CD8-positive, alpha-beta memory T cell (primary cell): ENCODE results near the gene OARD1. TPM values are rescaled to one million over a fixed set of nuclear protein-coding genes. Genes with fewer than 3 reads are reported as not detected.

ENCODE experiments used
- CTCF ChIA-PET: fragments of 350-600 bp; sonication (Branson Sonifier 250); formaldehyde crosslinking; loops from one replicate; lab custom pipeline; 2021; ENCODE audit warnings: antibody characterized with exemption; lab: Charles Lee
- POLR2A ChIA-PET: fragments of 350-600 bp; sonication (Branson Sonifier 250); formaldehyde crosslinking; loops from one replicate; lab custom pipeline; 2021; ENCODE audit warnings: antibody characterized with exemption; lab: Charles Lee
- DNase-seq, 5 donors: peaks; one replicate each; pipeline versions ENCODE4 v3.0.0 to v3.0.0-alpha.2; 2020 to 2022; ENCODE audit warnings: mixed read lengths in 1 of 5
- H3K27ac ChIP-seq: one replicate; pipeline ENCODE4 v1.7.0; 2013; ENCODE audit warnings: low read depth, mild to moderate bottlenecking, low read length, moderate library complexity
- H3K27me3 ChIP-seq: 2 replicates; pipeline ENCODE4 v1.7.0; 2013; ENCODE audit warnings: low read length, mild to moderate bottlenecking; ENCODE audit not compliant: insufficient read depth, poor library complexity, severe bottlenecking
- H3K36me3 ChIP-seq: 2 replicates; pipeline ENCODE4 v1.7.0; 2013; ENCODE audit warnings: mild to moderate bottlenecking, low read length, moderate library complexity; ENCODE audit not compliant: insufficient read depth
- H3K4me1 ChIP-seq: 2 replicates; pipeline ENCODE4 v1.7.0; 2013; ENCODE audit warnings: mild to moderate bottlenecking, low read length, moderate library complexity; ENCODE audit not compliant: insufficient read depth
- H3K4me3 ChIP-seq: 2 replicates; pipeline ENCODE4 v1.7.0; 2013; ENCODE audit warnings: mild to moderate bottlenecking, low read length
- H3K9me3 ChIP-seq: 2 replicates; pipeline ENCODE4 v1.7.0; 2013; ENCODE audit warnings: mild to moderate bottlenecking, low read length
- H3K27ac Mint-ChIP-seq, 8 donors: one replicate each; pipeline ENCODE4 v1.8.0; 2020 to 2021; ENCODE audit warnings: mixed read lengths in 8 of 8, mild to moderate bottlenecking in 6 of 8, inconsistent platforms in 3 of 8, moderate library complexity in 3 of 8
- H3K27me3 Mint-ChIP-seq, 2 donors: one replicate each; pipeline ENCODE4 v1.8.0; 2020 to 2021; ENCODE audit warnings: mixed read lengths in 2 of 2, mild to moderate bottlenecking in 1 of 2, moderate library complexity in 1 of 2
- H3K36me3 Mint-ChIP-seq, 3 donors: one replicate each; pipeline ENCODE4 v1.8.0; 2020 to 2021; ENCODE audit warnings: mixed read lengths in 3 of 3, inconsistent platforms in 1 of 3, mild to moderate bottlenecking in 1 of 3
- H3K4me1 Mint-ChIP-seq, 3 donors: one replicate each; pipeline ENCODE4 v1.8.0; 2020 to 2021; ENCODE audit warnings: mixed read lengths in 3 of 3, inconsistent platforms in 1 of 3, mild to moderate bottlenecking in 1 of 3
- H3K4me3 Mint-ChIP-seq, 7 donors: one replicate each; pipeline ENCODE4 v1.8.0; 2020 to 2021; ENCODE audit warnings: mixed read lengths in 7 of 7, mild to moderate bottlenecking in 6 of 7, moderate library complexity in 4 of 7, inconsistent platforms in 2 of 7
- H3K9me3 Mint-ChIP-seq, 5 donors: one replicate each; pipeline ENCODE4 v1.8.0; 2020 to 2022; ENCODE audit warnings: mixed read lengths in 5 of 5, mild to moderate bottlenecking in 3 of 5, moderate library complexity in 2 of 5, inconsistent platforms in 1 of 5
- polyA plus RNA-seq: library from polyadenylated mRNA; unstranded; fragments of 300-500 nt; fragmentation: Illumina TruSeq; gene quantifications from one replicate; pipeline ENCODE4 v1.2.3, GENCODE V29; 2021
- total RNA-seq, 2 experiments: library from RNA; stranded (reverse); gene quantifications; one replicate each; pipeline ENCODE4 v1.2.3, GENCODE V29; 2021

Gene OARD1
- total and polyA plus RNA-seq, 3 experiments from 2014 or later, result 41.9 to 51.1 (median 42.9) TPM

DNA sequence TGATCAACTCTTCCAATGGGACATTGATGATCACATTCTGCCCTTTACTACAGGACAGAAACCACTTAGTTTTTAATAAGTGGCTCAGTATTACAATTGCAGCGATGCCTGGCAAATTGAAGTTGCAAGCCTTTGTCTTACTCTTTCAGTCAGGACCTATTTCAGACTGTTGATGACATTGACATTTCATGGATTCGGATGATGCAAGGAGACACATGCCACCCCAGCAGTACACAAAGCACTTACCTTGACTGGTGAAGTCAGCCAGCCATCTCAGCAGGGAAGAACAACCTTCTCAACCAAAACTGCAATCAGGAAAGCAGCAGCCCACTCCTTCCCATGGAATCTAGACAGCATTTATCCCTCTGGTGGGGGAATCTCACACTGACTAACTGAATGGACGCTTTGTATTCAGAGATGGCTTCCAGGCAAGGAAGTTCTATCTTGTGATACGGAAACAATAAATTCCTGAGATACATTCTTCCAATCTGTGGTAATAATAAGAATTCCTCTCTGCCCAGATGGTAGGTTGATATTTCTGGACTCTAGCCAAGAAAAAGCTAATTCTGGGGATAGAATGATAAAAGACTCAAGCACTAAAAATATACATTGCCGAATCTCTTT, 25.4 kb upstream of the OARD1 start:
- ChIA-PET CTCF (interaction anchor here (0.6 kb wide), 1 partner anchor 36 kb away, joined by 4 read pairs; no protein-coding TSS in a partner anchor), POLR2A (no interaction called here)
- H3K27me3 Mint-ChIP-seq, result no peaks in the 10 kb centered on the region
- H3K27ac Mint-ChIP-seq, result no peak overlapping the region
- no peak overlapping the region for H3K4me3 Mint-ChIP-seq
- Histone ChIP-seq H3K4me1 (no peaks in the 10 kb centered on the region), H3K27me3 (no peaks in the 10 kb centered on the region), H3K4me3 (no peak overlapping the region), H3K27ac (no peak overlapping the region), H3K9me3 (no peaks in the 10 kb centered on the region), H3K36me3 (peaks cover 69% of the 10 kb centered on the region)
- peaks cover 15 to 89% (median 33%) of the 10 kb centered on the region in 3 donors for H3K36me3 Mint-ChIP-seq
- H3K9me3 Mint-ChIP-seq, result no peaks in the 10 kb centered on the region
- no peak for DNase-seq
- H3K4me1 Mint-ChIP-seq, result peaks cover 7 to 11% (median 9%) of the 10 kb centered on the region in 3 donors

DNA sequence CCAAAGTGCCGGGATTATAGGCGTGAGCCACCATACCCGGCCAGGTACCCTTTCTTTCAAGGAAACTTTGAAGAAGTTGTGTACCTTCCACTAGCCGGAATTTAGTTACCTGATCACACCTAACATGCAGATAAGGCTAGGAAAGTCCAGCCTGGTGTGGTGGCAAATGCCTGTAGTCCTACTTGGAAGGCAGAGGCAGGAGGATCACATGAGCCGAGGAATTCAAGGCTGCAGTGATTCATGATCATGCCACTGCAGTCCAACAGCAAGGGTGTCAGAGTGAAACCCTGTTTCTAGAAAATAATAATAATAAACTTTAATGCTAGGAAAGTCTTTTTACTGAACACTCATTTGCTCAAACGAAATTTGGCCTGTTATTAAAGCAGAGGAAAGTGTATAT, 21.6 kb upstream of the OARD1 start:
- Mint-ChIP-seq H3K27me3 (no peaks in the 10 kb centered on the region), H3K36me3 (peaks cover 11 to 95% (median 36%) of the 10 kb centered on the region in 3 donors), H3K4me1 (peaks cover 3 to 10% (median 4%) of the 10 kb centered on the region in 3 donors), H3K27ac (no peak overlapping the region), H3K4me3 (no peak overlapping the region), H3K9me3 (no peaks in the 10 kb centered on the region)
- POLR2A ChIA-PET, result no interaction called here
- Histone ChIP-seq H3K4me1 (no peaks in the 10 kb centered on the region), H3K9me3 (no peaks in the 10 kb centered on the region), H3K27me3 (no peaks in the 10 kb centered on the region), H3K4me3 (no peak overlapping the region), H3K36me3 (peaks cover 85% of the 10 kb centered on the region), H3K27ac (no peak overlapping the region)
- DNase-seq, result no peak
- CTCF ChIA-PET, result no interaction called here

DNA sequence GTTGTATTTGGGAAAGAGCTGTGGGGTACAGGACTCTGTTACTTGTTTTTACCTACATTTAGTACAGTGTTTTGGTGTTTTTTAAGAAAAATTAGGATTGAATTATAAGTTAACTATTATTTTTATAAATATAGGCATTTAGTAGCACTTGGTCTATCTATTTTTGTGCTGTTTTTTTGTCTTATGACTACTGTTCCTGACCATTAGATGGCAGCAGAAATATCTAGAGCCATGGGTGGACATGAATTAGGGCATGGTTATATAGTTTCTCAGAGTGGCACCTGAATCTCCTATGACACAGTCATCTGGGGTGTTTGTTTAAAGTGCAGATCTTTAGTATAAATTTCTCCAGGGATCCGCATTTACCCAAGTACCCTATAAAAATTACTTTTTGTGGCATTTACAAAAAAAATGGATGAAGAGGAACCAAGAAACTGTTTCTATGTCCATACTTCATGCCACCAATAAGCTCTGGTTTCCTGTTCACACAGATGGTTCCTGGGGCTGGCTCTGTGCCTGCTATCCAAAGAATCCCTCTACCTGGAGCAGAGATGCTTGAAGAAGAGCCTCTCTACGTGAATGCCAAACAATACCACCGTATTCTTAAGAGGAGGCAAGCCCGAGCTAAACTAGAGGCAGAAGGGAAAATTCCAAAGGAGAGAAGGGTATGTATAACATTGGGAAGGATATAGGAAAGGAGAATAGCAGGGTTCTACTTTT, 20.4 kb upstream of the OARD1 start:
- Histone ChIP-seq H3K36me3 (peaks cover 77% of the 10 kb centered on the region), H3K4me1 (no peaks in the 10 kb centered on the region), H3K27me3 (no peaks in the 10 kb centered on the region), H3K27ac (no peak overlapping the region), H3K4me3 (no peak overlapping the region), H3K9me3 (no peaks in the 10 kb centered on the region)
- ChIA-PET POLR2A (no interaction called here), CTCF (interaction anchor here (1.0 to 1.5 kb wide), 3 partner anchors 10 to 213 kb away, joined by 3 read pairs; partner anchors contain the start of genes NFYA and OARD1)
- H3K4me3 Mint-ChIP-seq, result no peak overlapping the region
- no peak for DNase-seq
- peaks cover 0 to 4% (median 3%) of the 10 kb centered on the region in 3 donors for H3K4me1 Mint-ChIP-seq
- H3K36me3 Mint-ChIP-seq, result peaks cover 11 to 92% (median 33%) of the 10 kb centered on the region in 3 donors
- H3K27ac Mint-ChIP-seq, result peak overlapping the region in 1 of 8 donors; percentile 78
- H3K9me3 Mint-ChIP-seq, result no peaks in the 10 kb centered on the region
- H3K27me3 Mint-ChIP-seq, result no peaks in the 10 kb centered on the region

GRCh38 chr6:41090841-41091761, 18.9 kb upstream of the OARD1 start:
- Mint-ChIP-seq H3K27ac (peak overlapping the region in 3 of 8 donors; percentile 17 to 79 (median 38)), H3K9me3 (no peaks in the 10 kb centered on the region), H3K4me1 (peaks cover 4 to 5% (median 4%) of the 10 kb centered on the region in 3 donors), H3K4me3 (no peak overlapping the region), H3K36me3 (peaks cover 11 to 90% (median 29%) of the 10 kb centered on the region in 3 donors), H3K27me3 (no peaks in the 10 kb centered on the region)
- Histone ChIP-seq H3K27ac (no peak overlapping the region), H3K27me3 (no peaks in the 10 kb centered on the region), H3K4me1 (no peaks in the 10 kb centered on the region), H3K4me3 (no peak overlapping the region), H3K36me3 (peaks cover 68% of the 10 kb centered on the region), H3K9me3 (no peaks in the 10 kb centered on the region)
- DNase-seq, result no peak
- ChIA-PET CTCF (interaction anchor here (1.3 to 1.5 kb wide), 2 partner anchors 9 to 19 kb away, joined by 3 read pairs; partner anchors contain the start of genes NFYA and OARD1), POLR2A (no interaction called here)

DNA sequence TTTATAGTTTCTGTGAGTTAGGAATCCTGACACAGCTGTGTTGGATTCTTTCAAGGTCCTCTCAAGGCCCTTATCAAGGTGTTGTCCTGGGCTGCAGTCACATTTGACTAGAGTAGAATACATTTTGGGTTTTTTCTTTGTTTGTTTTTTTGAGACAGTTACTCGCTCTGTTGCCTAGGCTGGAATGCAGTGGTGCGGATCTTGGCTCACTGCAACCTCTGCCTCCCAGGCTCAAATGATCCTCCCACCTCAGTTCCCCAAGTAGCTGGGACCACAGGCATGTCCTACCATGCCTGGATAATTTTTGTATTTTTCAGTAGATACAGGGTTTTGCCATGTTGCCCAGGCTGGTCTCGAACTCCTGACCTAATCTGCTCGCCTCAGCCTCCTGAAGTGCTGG, 16.3 kb upstream of the OARD1 start:
- peaks cover 61% of the 10 kb centered on the region for H3K36me3 ChIP-seq
- no peak overlapping the region for H3K27ac ChIP-seq
- H3K9me3 Mint-ChIP-seq, result no peaks in the 10 kb centered on the region
- H3K27me3 ChIP-seq, result no peaks in the 10 kb centered on the region
- H3K27me3 Mint-ChIP-seq, result no peaks in the 10 kb centered on the region
- DNase-seq, result no peak
- ChIA-PET CTCF (interaction anchor here (0.6 kb wide), 1 partner anchor 24 kb away, joined by 3 read pairs; no protein-coding TSS in a partner anchor), POLR2A (no interaction called here)
- no peak overlapping the region for H3K4me3 Mint-ChIP-seq
- peaks cover 15 to 21% (median 17%) of the 10 kb centered on the region in 3 donors for H3K4me1 Mint-ChIP-seq
- H3K36me3 Mint-ChIP-seq, result peaks cover 12 to 90% (median 33%) of the 10 kb centered on the region in 3 donors
- no peaks in the 10 kb centered on the region for H3K4me1 ChIP-seq
- peak overlapping the region in 2 of 8 donors; percentile 11 to 72 for H3K27ac Mint-ChIP-seq
- no peaks in the 10 kb centered on the region for H3K9me3 ChIP-seq
- H3K4me3 ChIP-seq, result no peak overlapping the region

GRCh38 chr6:41085182-41085581, 13.0 kb upstream of the OARD1 start:
- Mint-ChIP-seq H3K36me3 (peaks cover 12 to 88% (median 32%) of the 10 kb centered on the region in 3 donors), H3K9me3 (no peaks in the 10 kb centered on the region), H3K27ac (peak overlapping the region in 2 of 8 donors; percentile 21 to 52), H3K4me1 (peaks cover 41 to 52% (median 48%) of the 10 kb centered on the region in 3 donors), H3K4me3 (no peak overlapping the region), H3K27me3 (no peaks in the 10 kb centered on the region)
- H3K9me3 ChIP-seq, result no peaks in the 10 kb centered on the region
- POLR2A ChIA-PET, result no interaction called here
- H3K27me3 ChIP-seq, result no peaks in the 10 kb centered on the region
- H3K4me3 ChIP-seq, result no peak overlapping the region
- no peak for DNase-seq
- CTCF ChIA-PET, result no interaction called here
- H3K27ac ChIP-seq, result no peak overlapping the region
- H3K36me3 ChIP-seq, result peaks cover 36% of the 10 kb centered on the region
- peaks cover 23% of the 10 kb centered on the region for H3K4me1 ChIP-seq

- Histone ChIP-seq H3K27ac (no peak overlapping the region), H3K4me1 (peaks cover 31% of the 10 kb centered on the region), H3K36me3 (peaks cover 43% of the 10 kb centered on the region), H3K4me3 (no peak overlapping the region), H3K27me3 (no peaks in the 10 kb centered on the region), H3K9me3 (no peaks in the 10 kb centered on the region)
- ChIA-PET POLR2A (no interaction called here), CTCF (no interaction called here)
- peaks cover 20 to 87% (median 29%) of the 10 kb centered on the region in 3 donors for H3K36me3 Mint-ChIP-seq
- no peaks in the 10 kb centered on the region for H3K27me3 Mint-ChIP-seq
- H3K27ac Mint-ChIP-seq, result peak overlapping the region in 2 of 8 donors; percentile 1 to 31
- peaks cover 52 to 68% (median 65%) of the 10 kb centered on the region in 3 donors for H3K4me1 Mint-ChIP-seq
- no peaks in the 10 kb centered on the region for H3K9me3 Mint-ChIP-seq
- no peak for DNase-seq
- H3K4me3 Mint-ChIP-seq, result peak overlapping the region in 1 of 7 donors; percentile 31
Observed at GRCh38 chr6:41083072-41083471, 10.9 kb upstream of the OARD1 start.
